DMS114 treated with DMSO at 0.1 percent for 48 hours (cell line): ENCODE measurements around the gene SLC35A4.
"Not testable (repeated sequence)": the region's sequence is repeated elsewhere in the genome, so short reads cannot be mapped to it uniquely, and the experiment has no call there.

Experiments used
- DNase-seq: peaks from one replicate; lab custom pipeline; 2025; ENCODE audit not compliant: unreplicated experiment; lab: John Stamatoyannopoulos, UW

SLC35A4 gene

DNA sequence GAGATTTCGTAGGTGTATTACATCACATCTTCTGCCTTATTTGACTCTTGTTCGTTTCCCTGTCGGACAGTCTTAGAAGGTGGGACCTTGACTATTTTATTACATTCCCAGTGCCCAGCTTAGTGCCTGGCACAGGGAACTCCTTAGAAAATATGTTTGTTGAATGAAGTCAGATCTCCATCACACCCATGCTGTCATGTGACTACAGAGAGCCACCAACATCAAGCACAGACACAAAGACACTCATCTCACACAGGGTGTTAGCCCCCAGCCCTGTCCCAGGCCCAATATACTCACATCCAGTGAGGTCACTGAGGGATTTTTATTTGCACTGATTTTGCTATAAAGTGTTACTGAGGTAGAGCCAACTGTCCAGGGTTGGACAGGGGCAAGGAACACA is 6.7 kb upstream of the SLC35A4 start:
- no peak for DNase-seq

DNA sequence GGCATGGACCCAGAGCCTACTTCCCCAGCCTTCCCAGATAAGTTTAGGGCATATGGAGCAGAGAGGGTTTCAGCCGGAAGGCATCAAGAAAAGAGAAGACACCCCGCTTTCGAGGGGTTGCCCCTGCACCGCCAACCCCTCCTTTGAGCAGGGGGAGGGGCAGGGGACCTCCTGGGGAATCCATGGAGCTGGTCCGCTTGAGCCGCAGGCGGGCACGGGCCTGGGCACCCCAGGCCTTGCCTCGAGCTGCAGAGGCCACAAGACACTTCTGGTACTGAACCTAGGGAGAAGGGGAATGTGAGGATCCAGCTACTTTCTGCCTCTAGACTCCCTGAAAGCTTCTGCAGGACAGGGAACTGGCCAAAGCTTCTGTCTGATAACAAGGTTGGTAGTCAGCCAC is 6.1 kb upstream of the SLC35A4 start:
- DNase-seq, result no peak

DNA sequence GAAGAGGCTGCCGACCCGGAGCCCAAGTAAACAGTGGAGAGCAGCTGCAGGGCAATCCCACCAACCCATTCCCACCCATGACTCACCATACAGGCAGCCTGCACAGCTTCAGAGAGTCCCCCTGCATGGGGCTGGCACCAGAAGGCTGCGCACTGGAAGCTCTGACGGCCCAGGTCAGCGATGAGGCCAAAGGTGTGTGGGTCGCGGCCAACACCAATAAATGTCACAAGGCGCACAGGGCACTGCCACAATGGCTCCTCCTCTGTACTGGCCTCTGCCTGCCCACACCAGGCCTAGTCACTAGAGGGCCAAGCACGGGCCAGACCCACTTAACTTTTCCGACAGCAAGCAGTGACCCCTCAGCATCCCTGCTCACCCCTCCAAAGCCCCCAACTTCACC is 4.4 kb upstream of the SLC35A4 start:
- DNase-seq, result no peak

DNA sequence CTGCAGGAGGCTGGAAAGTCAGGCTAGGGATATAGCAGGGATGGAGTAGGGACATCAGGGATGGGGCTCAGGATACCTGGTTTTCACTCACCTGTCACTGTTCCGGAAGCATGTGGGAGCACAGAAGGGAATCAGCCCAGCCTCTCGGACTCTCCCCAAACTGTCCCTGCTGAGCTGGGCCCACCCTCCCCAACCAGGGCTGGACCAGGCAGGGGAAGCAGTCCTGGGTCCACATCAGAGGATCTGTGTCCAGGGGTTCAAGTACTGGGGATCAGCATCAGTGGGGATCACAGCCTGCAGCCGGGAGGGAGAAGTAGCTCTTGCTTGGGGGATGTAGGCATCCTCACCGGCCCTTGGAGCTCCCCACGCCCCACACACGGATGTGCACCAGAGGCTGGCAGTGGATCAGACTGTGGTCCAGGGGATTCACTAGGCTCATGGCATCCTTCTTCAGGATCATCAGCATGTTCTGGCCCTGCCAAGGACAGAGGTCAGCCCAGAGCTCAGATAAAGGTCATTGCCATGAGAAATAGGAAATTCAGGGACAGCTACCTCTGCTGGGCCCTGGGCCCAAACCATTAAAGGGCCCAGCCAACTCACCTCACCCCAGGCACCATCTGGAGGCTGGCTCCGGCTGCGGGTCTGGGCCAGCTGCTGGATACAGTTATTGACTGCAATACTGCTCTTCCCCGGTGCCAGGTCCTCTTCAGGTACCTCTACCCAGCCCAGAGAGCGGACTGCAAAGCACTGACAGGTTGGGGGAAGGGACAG is 2.7 kb upstream of the SLC35A4 start:
- DNase-seq, result no peak

- no peak for DNase-seq
These were observed 1.0 kb upstream of the SLC35A4 start for GRCh38 chr5:140563596-140563995.

DNA sequence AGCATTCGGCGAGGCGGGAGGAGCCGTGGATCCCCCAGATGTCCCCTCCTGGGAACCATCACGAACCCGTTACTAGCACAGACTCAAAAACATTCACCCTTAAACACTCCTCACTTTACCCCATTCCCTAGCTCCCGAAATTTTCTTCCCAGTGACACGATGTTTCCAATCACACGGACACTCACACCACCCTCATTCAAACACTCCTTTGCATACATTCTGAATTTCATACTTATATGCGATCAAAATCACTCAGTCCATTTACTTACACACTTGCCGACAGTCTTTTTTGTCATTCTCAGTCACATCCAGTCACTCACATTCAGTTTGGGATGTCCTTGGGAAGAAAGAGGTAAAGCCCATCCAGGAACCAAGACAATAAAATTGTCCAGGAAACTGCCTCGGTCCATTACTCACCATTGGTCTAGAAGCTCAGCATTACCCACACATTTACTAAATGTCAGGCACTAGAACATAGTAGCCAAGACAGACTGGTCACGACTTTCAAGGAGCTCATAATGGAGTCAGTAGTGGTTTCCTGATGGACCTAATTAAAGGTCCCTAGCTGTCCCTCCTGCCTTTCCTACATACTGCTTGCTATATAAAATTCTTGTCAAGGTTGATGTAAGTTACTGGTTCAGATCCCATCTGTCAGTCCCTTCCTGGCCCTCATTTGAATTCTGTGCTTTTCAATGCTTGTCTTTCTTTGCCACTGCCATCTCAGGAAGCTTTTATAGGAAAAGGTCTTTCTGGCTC is 574 bp downstream of the SLC35A4 start:
- no peak for DNase-seq

DNA sequence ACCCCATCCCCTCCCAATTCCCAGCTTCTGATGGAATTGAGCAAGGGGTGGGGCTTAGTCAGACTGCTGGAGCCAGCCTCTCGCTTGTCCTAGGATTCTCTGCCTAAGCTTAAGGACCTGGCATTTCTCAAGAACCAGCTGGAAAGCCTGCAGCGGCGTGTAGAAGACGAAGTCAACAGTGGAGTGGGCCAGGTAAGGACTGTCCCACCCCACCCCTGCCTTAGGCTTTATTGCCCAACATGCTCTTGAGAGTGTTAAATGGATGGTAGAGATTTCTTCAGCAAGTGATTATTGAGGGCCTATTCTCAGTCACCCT is 1.1 kb downstream of the SLC35A4 start:
- DNase-seq, result no peak

DNA sequence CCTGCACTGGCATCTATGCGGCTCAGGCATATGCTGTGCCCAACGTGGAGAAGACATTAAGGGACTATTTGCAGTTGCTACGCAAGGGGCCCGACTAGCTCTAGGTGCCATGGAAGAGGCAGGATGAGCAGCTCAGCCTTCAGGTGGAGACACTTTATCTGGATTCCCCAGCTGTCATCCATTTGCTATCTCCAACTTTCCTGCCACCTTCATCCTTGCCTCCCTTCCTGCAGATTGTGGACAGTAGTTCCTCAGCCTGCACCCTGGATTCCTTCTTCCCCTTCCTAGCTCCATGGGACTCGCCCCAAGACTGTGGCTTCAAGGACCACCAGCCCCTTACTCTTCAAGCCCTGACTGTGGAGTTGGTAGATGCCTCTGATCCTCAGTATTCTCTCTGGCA is 2.0 kb downstream of the SLC35A4 start:
- DNase-seq, result no peak

DNA sequence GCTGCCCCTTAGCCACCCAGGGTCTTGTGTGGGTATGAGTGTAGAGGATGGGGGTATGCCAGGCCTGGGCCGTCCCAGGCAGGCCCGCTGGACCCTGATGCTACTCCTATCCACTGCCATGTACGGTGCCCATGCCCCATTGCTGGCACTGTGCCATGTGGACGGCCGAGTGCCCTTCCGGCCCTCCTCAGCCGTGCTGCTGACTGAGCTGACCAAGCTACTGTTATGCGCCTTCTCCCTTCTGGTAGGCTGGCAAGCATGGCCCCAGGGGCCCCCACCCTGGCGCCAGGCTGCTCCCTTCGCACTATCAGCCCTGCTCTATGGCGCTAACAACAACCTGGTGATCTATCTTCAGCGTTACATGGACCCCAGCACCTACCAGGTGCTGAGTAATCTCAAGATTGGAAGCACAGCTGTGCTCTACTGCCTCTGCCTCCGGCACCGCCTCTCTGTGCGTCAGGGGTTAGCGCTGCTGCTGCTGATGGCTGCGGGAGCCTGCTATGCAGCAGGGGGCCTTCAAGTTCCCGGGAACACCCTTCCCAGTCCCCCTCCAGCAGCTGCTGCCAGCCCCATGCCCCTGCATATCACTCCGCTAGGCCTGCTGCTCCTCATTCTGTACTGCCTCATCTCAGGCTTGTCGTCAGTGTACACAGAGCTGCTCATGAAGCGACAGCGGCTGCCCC is 2.6 kb downstream of the SLC35A4 start:
- no peak for DNase-seq

DNA sequence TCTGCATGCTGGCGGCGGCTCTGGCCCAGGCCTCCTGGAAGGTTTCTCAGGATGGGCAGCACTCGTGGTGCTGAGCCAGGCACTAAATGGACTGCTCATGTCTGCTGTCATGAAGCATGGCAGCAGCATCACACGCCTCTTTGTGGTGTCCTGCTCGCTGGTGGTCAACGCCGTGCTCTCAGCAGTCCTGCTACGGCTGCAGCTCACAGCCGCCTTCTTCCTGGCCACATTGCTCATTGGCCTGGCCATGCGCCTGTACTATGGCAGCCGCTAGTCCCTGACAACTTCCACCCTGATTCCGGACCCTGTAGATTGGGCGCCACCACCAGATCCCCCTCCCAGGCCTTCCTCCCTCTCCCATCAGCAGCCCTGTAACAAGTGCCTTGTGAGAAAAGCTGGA is 3.2 kb downstream of the SLC35A4 start:
- DNase-seq, result no peak

GRCh38 chr5:140568443-140569063 is 3.9 kb downstream of the SLC35A4 start:
- DNase-seq, result no peak

- no peak for DNase-seq
These were observed 4.6 kb downstream of the SLC35A4 start for GRCh38 chr5:140569197-140569596.

GRCh38 chr5:140570058-140570457 is 5.4 kb downstream of the SLC35A4 start:
- no peak for DNase-seq

- DNase-seq, result no peak
These were observed 5.9 kb downstream of the SLC35A4 start for GRCh38 chr5:140570488-140570887.

DNA sequence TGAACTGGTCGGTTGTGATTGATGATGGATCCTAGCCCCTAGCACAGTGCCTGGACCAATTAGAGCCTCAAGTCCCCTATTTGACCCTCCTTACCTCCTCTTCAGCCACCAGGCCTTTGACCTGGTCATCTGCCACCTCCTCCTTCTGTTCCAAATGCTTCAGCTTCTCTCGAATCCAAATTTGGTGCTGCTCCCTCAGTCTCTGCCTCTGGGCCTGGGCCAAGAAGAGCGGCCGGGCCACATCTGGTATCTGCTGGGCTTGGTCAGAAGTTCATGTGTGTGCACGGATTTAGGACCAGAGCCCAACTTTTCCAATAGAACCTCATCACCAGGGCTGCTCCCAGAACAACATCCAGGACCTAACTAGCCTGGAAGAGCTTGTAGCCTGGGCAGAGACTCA is 6.5 kb downstream of the SLC35A4 start:
- no peak for DNase-seq

GRCh38 chr5:140573683-140574082 is 9.1 kb downstream of the SLC35A4 start:
- DNase-seq, result no peak

- no peak for DNase-seq
These were observed 9.5 kb downstream of the SLC35A4 start for GRCh38 chr5:140574165-140574564.

- DNase-seq, result no peak
These were observed 10.7 kb downstream of the SLC35A4 start for GRCh38 chr5:140575309-140575708.

- no peak for DNase-seq
These were observed 12.2 kb downstream of the SLC35A4 start for GRCh38 chr5:140576776-140577201.

DNA sequence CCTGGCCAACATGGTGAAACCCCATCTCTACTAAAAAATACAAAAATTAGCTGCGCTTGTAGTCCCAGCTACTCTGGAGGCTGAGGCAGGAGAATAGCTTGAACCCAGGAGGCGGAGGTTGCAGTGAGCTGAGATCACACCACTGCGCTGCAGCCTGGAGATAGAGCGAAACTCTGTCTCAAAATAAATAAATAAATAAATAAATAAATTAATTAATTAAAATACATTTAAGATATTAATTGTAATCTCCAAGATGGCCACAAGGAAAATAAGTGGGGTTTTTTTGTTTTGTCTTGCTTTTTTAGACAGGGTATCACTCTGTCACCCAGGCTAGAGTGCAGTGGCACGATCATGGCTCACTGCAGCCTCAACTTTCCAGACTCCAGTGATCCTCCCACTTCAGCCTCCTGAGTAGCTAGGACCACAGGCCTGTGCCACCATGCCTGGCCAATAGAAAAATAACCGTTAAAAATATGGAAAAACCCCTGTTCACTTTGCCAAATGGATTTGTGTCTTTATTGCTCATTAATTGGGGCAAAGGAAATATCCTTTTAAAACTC is 14.6 kb downstream of the SLC35A4 start:
- DNase-seq, result not testable (repeated sequence)

GRCh38 chr5:140587495-140587894 is 22.9 kb downstream of the SLC35A4 start:
- DNase-seq, result no peak
